Activated naive CD4-positive, alpha-beta T cell treated with anti-CD3 and anti-CD28 coated beads, Interleukin-2, amount 50 U/mL, for 16 hours (primary cell): ENCODE measurements around the gene RNF149.

Experiments used
- DNase-seq: peaks from one replicate; pipeline ENCODE4 v3.0.0-alpha.2; 2020

RNF149 gene

DNA sequence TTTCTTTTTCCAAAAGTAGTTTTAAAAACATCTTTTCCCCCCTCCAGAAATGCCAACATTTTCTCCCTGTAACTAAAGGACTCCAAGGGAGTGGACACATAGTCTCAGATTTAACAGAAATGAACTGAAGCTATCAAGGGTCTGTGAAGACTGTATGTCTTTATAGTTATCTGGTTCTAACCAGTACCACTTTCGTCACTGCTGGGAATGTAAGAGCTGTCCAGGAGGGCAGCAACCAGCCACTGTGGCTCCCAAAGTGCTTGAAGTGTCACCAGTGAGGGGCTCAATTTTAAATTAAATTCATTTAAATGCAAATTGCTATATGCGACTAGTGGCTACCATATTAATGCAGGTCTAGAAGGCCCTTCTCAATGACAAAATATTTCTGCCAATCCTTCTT lies 15.0 kb downstream of the RNF149 start:
- DNase-seq = no peak

DNA sequence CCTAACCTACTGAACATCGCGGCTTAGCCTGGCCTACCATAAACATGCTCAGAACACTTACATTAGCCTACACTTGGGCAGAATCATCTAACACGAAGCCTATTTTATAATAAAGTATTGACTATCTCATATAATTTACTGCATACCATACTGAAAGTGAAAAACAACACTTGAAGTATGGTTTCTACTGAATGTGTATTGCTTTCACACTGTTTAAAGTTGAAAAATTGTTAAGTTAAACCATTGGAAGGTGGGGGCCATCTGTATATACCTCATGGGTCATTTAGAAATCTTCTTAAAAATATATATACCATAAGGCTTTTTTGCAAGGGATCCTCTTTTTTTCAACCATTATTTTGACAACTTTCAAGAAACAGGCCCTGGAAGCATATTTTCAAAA lies 16.5 kb downstream of the RNF149 start:
- no peak for DNase-seq

DNA sequence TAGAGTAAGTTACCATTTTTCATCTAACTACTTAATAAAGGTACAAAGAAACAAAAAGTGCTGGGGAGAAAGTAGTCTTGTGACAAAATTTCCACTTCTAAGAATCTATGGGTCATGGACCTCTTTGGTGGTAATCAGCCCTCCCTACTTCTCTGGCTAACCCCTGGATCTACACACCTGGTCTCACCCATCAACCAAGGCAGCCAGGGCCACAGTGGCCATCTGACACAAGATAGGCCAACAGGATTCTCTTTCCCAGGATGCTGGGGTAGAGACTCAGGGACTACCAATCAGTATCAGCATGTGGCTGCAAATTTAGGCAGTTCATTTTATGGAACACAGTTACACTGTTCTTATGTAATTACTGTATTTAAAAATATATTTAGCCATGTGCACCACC lies 17.8 kb downstream of the RNF149 start:
- no peak for DNase-seq

DNA sequence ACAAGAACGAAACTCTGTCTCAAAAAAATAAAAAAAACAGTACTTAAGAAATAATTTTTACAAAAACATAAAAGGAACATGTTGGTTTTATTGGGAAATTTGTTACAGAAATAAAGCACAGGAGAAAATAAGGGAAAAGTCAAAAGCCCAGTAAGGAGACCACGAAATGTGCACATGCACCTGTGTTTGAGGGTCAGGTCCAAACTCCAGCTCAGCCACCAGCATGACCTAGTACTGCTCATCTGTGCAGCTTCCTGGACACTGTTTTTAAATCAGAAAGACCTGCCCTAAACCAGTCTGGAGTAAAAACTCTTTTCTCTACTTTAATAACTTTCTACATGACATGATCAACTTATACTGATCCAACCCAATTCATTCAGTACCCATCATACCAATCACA lies 21.2 kb downstream of the RNF149 start:
- no peak for DNase-seq

DNA sequence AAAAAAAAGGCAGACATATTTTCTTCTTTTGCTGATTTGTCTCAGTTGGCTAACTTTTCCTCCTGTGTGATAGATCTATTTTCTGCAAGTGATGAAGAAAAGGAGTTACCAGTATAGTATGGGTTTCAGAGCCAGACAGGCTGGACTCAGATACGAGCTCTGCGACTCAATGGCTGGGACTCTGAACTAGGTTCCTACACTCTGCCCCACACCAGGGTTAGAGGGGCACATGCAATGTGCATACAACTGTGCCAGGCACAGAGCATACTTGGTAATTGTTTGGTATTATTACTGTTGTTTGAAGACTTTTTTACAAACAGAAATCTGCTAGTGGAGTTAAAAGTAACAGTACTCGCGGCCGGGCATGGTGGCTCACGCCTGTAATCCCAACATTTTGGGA lies 21.8 kb downstream of the RNF149 start:
- DNase-seq = no peak

DNA sequence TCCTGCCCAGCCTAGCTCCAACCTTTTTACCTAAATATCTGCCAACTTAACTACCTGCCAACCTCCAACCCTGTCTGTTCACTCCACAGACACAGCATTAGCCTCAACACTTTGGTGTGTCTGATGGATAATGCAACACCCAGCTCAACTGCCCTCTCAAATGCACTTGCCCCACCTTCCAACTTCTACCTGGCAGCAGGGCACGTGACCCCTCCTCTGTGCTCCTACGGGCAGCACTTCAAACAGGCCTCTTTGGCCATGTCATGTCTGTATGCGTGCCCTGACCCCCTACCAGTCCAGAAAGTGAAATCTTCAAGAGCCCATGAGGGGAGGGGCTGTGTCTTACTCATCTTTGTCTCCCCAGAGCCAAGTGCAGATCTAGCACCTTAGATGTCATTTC lies 25.5 kb downstream of the RNF149 start:
- no peak for DNase-seq

DNA sequence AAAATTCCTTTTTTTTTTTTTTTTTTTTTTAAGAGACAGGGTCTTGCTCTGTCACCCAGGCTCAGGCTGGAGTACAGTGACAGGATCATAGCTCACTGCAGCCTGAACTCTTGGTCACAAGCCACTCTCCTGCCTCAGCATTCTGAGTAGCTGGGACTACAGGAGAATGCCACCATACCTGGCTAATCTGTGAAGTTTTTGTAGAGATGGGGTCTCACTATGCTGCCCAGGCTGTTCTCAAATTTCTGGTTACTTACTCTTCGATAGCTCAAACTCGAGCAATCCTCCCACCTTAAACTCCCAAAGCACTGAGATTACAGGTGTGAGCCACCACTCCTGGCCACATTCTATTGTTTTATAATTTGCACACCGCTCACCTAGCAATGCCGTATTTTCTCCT lies 27.0 kb downstream of the RNF149 start:
- no peak for DNase-seq

DNA sequence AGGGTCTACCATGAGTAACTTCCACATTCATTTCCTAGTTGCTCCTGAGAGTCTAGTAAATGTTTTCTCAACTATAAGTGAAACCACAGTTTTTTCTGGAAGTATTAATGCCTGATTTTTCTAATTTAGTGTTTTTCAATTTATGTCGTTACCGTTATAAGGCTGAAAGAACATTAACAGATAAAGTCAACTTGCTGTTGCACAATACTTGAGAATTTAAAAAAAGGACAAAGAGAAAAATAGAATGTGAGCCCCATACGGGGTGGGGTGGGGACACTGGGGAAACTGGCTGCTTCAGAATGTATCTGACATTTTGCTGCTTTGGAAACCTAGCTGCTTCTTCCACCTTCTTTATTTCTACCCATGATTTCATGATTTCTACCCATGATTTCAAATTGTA lies 29.6 kb downstream of the RNF149 start:
- DNase-seq = no peak

DNA sequence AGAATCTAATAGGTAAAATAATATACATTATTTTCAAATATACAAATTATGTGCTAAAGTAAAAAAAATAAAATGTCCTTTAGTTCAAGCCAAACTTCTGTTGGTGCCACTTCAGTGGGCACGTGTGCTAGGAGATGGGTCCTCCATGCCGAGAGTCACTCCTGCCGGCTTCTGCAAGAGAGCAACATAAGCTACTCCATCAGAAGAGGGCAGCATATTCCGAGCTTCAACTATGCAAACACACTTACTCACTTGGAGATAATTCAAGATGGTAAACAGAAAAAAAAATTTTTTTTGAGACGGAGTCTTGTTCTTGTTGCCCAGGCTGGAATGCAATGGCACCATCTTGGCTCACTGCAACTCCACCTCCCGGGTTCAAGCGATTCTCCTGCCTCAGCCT lies 31.4 kb downstream of the RNF149 start:
- DNase-seq = no peak

DNA sequence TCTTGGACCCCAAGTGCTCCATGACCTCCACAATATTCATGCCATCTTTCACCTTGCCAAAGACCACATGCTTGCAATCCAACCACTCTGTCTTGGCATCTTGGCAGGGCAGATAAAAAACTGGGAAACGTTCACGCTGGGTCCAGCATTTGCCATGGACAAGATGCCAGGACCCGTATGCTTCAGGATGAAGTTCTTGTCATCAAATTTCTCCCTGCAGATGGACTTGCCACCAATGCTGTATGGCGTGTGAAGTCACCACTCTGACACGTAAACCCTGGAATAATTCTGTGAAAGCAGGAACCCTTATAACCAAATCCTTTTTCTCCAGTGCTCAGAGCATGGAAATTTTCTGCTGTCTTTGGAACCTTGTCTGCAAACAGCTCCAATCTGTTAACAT lies 34.4 kb downstream of the RNF149 start:
- DNase-seq = no peak

DNA sequence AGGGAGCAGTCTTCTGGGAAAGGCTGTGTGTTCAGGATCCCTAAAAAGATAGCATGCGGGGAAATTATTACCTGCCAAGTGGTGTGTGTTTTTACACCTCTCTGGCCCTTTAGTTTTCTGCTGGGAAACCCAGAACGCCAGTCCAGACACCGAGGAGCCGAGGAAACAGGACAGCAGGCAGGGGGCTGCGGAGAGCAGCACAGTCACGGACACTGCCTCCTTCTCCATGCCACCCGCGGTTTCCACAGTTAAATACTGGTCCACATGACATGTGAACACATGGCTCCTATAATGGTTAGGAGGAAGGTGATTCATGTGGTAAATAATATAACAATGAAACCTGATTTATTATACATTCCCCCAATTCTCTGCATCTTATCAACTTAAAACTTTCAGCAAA lies 35.4 kb downstream of the RNF149 start:
- DNase-seq = no peak

DNA sequence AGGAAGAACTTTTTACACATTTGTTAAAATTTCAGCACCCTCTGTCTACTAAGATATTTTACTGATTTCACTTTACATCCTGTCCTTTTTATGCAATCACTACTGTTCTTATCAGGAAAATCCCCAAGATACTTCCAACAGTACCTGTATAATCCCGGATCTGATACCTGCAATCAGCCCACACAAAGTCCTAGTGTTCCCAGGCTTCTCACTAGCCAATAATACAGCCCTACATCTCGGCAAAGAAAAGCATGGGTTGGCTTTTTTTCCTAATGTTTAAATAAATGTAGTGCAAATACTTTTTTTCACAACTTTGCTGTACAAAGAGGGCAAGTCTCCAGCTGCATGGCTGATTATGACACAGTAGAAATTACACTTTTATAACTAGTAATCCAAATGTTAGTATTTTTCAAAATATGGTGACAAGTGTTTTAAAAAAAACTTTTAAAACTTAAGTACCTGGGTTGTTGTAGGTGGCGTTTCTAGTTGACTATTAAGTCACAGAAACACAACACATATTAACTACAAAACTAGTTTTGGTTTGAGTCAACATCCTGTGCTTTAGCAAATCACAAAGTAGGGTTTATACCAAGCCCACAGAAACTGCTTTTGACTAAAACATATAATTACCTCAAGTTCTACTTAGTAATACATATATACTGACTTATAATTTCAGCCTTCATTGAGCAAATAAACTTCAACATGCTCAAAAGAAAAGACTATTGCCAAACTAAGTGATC lies 36.3 kb downstream of the RNF149 start:
- no peak for DNase-seq

DNA sequence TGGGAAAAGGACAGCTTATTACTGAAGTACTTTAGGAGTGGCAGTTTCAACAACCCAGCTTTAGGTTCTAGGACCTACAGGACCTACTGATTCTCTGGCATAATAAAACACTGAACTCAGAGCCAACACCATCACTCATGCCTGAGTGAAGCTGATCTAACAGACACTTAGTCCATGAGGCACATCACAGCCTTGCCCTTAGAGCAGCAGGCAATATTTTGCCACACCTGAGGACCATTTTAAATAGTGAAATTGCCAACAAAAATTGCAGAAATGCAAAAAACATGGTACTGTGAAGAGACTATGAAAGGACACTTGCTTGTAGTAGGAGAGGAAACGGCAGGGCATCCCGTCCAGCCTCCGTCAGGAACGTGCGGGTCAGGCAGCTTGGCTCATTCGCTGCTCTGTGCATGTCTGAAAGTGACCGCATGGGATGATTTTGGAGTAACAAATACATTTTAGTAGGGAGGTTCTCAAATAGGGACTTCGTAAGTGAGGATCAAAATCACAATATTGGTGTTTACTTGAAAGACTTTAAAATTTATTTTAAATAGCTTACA lies 37.7 kb downstream of the RNF149 start:
- DNase-seq = no peak

DNA sequence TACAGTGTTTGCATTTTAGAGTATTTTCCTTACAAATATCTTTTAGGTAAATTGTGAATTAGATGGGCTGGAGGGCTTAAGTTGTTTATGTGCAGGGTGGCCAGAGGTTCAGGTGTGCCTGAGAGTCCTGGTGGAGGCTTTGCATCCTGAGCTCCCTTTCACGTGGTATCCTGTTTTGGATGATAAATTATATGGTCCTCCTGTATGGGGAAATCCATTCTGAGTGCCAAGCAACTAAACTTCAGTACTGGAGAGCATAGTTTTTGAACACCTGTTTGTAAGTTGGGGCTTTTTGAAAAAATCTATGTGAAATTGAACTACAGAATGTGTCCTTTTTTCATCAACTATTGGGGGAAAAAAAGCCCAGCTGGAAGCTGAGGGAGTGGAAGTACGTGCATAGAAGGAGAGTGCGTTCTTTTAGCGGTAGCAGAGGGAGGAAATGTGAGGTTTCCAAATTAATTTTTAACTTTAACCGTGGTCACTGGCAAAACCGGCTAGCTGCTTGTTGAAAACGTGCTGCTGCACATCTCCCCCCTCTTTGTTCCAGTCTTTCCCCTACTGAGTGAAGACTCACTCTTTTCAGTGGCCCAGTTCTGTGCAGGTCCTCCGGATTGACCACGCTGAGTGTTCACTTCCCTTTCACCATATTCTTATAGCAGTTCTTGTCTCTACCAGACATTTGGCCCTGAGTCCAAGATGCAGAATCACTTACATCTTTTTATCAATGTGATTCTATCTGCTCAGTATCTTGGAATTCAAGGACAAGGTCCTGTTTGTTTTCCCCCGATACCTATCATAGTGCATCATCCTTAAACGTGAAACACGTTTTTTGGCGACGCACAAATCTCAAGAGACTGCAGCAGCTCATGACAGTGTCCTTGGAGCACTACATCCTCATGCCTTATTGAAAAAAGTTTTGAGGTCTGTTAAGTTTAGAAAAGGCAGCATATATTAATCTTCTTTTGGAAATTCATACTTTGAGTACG lies 40.5 kb downstream of the RNF149 start:
- no peak for DNase-seq

DNA sequence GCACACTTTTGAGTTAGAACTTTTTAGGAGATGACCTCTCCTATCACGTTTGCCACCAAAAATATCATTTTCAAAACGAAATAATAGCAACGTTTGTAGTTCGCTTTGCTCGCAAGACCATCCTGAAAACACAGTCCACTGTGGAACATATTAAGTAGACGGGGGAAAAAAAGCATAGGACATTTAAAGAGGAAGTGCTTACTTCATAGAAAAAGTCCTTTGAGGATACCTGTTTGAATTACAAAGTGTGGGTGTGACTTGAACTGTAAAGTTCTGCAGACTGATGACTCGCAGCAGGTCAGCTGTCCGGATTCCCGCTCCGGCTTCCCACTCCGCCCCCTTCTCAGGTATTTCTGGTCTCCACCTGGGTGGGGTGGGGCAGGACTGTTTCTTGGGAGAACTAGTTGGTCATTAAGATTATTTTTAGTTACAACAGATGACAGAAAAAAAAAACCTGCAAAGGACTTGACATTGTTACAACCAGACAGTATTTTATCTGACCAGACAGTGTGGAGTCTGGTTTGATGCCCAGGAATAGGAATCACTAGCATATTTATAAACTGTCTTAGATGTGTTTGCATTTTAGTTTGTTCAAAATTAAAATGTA lies 42.5 kb downstream of the RNF149 start:
- DNase-seq = no peak

DNA sequence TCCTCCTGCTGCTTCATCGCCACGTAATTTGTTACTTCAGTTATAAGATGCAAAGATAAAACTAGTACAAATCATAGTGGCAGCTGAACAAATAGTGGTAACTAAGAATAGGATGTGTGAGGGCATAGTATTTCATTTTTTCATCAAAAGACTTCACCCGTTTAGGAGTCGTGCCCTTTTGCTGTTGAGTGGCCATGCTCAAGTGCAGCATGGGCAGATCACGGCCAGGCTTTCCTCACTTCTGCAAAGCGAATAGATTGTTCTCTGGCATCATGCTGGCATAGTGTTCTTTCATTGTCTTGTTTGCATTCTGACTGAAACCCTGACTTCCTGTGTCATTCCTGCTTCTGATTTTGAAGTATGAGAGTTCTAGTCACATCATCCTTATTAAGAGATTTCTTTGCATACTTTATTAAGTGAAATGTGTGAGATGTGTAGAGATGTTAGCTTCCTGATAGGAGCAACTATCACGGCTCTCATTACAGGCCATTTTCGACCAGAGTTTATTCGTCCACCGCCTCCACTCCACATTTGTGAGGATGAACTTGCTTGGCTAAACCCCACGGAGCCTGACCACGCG lies 44.1 kb downstream of the RNF149 start:
- DNase-seq = no peak

DNA sequence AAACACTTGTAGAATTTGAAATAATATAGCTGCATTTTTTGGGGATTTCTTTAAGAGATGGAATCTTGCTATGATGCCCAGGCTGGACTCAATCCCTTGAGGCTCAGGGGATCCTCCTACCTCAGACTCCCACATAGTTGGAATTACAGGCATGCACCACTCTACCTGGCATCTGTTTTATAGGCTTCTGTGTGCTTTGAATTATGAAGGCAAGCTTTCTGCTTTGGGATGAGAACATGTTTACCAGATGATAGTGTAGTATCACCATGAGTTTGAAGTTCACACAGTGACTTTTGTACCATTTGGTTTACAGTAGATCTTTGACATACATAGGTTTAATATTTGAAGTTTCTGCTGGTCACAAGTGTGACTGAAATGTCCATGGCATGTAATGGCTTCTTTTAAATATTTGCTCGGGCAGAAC lies 45.1 kb downstream of the RNF149 start:
- DNase-seq = no peak

DNA sequence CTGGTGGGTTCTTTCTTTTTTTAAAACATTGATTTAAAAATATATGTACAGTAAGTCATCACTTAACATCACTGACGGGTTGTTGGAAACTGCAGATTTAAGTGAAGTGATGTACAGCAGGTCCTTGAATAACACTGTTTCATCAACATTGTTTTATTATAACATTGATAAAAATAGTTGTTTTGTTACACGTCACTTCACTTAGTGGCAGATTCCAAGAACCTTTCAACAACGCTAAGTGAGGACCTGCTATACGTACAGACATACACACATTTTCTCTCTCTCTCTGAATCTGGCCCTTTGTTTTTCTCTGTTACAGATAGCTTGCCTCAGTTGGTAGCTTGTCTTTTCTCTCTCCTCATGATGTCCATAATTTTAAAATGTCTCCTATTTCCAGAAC lies 46.4 kb downstream of the RNF149 start:
- no peak for DNase-seq

DNA sequence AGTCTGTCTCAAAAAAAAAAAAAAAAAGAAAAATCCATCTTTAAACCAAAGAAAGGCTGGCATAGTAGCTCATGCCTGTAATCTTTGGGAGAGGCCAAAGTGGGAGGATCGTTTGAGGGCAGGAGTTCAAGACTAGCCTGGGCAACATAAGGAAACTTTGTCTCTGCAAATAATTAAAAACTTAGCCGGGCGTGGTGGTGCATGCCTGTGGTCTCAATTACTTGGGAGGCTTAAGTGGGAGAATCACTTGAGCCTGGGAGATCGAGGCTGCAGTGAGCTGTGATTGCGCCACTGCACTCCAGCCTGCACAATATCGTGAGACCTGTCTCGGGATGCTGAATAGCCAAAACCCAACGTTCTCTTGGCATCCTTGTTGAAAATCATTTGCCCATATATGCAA lies 49.7 kb downstream of the RNF149 start:
- DNase-seq = no peak

DNA sequence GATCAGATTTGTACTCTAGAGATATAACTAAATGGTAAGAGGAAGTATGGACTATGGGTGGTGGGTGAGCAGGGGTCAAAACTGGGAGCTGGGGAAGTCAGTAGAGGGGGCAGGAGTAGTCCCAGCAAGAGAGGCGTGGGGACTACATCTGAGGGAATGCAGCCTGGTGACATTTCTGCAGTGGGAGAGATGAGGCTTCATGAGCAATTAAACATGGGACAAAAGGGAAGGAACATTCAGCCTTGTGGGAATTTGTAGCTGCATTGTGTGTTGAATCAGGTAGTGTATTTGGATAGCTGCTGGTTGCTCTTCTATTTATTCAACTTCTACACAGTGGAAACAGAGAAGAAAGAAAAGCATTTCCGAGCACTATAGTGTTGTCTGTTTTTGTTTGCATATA lies 52.2 kb downstream of the RNF149 start:
- DNase-seq = no peak

DNA sequence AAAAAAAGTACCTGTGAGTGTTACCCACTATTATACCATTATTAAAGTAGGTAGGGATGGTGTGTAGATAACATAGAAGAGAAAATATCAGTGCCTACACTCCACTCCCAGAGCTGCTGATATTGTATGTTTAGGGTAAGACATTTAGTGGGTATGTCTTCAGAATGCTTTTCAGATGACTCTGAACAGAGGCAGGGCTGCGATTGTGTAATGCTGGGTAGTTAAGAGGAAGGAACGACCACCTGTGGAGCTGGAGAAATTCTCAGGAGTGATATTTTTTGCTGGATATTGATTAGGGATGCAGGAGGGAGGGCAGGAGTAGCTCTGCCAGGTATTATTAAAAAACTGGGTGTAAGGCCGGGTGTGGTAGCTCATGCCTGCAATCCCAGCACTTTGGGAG lies 53.0 kb downstream of the RNF149 start:
- no peak for DNase-seq

DNA sequence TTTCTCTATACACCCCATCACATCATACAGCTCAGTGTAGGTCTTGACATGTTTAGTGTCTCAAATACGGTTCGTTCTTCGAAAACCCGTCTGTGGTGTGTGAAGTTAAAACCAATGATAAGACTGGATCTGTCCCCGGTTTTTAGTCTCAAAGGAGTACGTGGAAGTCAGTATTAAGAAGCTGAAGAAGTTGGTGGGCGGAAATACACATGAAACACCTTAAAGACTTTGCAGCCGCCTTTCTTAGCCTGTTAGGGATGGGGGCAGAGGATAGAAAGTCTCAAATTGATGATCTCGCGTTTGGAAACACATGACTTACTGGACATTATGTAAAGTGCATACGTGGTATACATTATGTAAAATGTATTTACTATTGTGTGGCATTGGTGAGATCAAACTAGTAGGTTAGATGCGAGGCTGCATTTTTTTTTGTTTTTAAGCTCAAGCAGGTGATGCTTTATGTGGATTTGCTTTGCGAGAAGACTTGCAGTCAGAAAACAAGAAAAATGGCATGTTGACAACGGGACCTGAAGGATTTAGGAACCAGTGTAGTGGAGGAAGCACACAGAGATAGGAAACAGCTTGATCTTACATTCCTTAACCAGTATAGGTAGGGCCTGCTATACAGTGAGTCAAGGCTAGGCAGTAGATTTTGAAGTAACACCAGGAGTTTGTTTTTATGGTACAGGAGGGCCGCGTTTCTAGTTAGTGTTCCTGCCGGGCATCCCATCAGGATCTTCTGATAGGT lies 54.6 kb downstream of the RNF149 start:
- DNase-seq = no peak
